Measurements from ENCODE around the gene PHC2. TPM values are rescaled to one million over a fixed set of nuclear protein-coding genes. Genes with fewer than 3 reads are reported as not detected.

PHC2 gene
- total RNA-seq, 1 donor from 2014 or later = 99.5 TPM

DNA sequence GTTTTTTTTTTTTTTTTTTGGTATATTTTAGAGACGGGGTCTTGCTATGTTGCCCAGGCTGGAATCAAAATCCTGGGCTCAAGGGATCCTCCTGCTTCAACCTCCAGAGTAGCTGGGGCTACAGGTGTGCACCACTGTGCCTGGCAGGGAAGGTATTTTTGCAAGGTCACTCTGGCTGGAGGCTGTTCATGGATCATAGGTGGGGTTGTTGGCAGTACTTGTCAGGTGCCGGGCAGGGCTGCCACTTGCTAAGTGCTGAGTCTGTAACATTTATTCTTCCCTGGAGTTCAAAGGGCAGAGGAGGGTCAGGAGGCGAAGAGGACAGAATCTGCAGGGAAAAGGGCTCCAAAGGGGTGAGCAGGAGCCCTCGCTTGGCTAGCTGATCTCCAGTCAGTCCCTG lies 134.1 kb downstream of the PHC2 start:
- no peaks in the 10 kb centered on the region for H3K9me3 Mint-ChIP-seq
- TF ChIP-seq, protein P1, sequence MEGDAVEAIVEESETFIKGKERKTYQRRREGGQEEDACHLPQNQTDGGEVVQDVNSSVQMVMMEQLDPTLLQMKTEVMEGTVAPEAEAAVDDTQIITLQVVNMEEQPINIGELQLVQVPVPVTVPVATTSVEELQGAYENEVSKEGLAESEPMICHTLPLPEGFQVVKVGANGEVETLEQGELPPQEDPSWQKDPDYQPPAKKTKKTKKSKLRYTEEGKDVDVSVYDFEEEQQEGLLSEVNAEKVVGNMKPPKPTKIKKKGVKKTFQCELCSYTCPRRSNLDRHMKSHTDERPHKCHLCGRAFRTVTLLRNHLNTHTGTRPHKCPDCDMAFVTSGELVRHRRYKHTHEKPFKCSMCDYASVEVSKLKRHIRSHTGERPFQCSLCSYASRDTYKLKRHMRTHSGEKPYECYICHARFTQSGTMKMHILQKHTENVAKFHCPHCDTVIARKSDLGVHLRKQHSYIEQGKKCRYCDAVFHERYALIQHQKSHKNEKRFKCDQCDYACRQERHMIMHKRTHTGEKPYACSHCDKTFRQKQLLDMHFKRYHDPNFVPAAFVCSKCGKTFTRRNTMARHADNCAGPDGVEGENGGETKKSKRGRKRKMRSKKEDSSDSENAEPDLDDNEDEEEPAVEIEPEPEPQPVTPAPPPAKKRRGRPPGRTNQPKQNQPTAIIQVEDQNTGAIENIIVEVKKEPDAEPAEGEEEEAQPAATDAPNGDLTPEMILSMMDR (IDR thresholded peaks at IDR 0.05; ENCODE audit: unreplicated experiment) = no peak
- peak overlapping the region; percentile 22 for H3K27ac Mint-ChIP-seq
- no peak for DNase-seq (ENCODE audit: low spot score in 2 of 2, unreplicated experiment in 2 of 2)
- peaks cover 9% of the 10 kb centered on the region for H3K4me1 Mint-ChIP-seq
- H3K4me3 Mint-ChIP-seq = no peak overlapping the region
- H3K27me3 Mint-ChIP-seq (ENCODE audit: low read depth) = no peaks in the 10 kb centered on the region
- peaks cover 49% of the 10 kb centered on the region for H3K36me3 Mint-ChIP-seq

DNA sequence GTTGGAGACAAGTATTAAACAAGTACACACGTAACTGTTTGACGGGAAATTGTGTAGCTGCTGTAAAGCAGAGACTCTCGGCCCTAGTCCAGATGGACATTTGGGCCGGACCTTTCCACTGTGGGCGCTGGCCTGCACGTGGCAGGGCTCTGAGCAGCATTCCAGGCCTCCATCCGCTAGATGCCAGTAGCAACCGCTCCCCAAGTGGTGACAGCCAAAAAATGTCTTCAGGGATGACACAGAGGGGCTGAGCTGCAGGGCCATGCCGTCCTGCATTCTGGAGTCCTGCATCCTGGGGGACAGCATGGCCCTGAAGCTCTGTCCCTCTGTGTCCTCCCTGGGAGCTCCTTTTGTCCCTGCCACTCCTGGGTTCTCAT lies 134.8 kb downstream of the PHC2 start:
- Mint-ChIP-seq H3K4me3 (no peak overlapping the region), H3K27me3 (ENCODE audit: low read depth) (no peaks in the 10 kb centered on the region), H3K9me3 (no peaks in the 10 kb centered on the region), H3K27ac (no peak overlapping the region), H3K36me3 (peaks cover 47% of the 10 kb centered on the region), H3K4me1 (peaks cover 9% of the 10 kb centered on the region)
- no peak for DNase-seq (ENCODE audit: low spot score in 2 of 2, unreplicated experiment in 2 of 2)
- TF ChIP-seq, protein P1 (IDR thresholded peaks at IDR 0.05; ENCODE audit: unreplicated experiment) = no peak

DNA sequence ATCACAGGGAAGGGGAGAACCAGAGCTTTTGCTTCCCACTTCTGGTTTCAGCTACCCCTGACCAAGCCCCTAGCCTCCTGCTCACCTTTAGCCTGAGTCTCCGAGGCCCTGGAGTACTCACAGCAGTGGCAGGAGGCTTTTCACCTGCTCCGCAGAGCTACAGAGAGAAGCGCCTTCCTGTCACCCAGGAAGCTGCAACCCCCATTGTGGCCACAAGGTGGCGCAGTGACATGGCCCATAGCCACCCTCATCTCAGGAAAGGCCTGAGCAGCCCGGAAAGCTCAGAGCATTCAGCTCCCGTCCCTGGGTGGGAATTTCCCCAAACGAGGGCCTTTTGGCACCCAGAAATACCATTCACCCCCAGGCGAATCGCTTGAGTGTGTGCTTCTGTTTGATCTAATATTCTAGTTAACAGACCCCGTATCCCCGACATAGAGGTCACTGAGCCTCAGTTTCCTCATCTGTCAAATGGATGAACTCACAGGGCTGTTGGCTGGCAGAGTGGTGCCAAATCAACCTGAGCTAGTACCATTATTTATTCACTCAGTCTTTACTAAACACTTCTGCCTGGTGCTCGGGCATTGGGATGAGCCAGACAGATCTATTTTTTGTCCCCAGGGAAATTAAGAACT lies 135.3 kb downstream of the PHC2 start:
- DNase-seq (ENCODE audit: low spot score in 2 of 2, unreplicated experiment in 2 of 2) = peak; percentile 74 to 95
- H3K9me3 Mint-ChIP-seq = no peaks in the 10 kb centered on the region
- peak overlapping the region; percentile 25 for H3K27ac Mint-ChIP-seq
- no peak overlapping the region for H3K4me3 Mint-ChIP-seq
- H3K4me1 Mint-ChIP-seq = peaks cover 5% of the 10 kb centered on the region
- TF ChIP-seq, protein P1 (IDR thresholded peaks at IDR 0.05; ENCODE audit: unreplicated experiment) = peak; percentile 99
- H3K36me3 Mint-ChIP-seq = peaks cover 45% of the 10 kb centered on the region
- H3K27me3 Mint-ChIP-seq (ENCODE audit: low read depth) = no peaks in the 10 kb centered on the region

DNA sequence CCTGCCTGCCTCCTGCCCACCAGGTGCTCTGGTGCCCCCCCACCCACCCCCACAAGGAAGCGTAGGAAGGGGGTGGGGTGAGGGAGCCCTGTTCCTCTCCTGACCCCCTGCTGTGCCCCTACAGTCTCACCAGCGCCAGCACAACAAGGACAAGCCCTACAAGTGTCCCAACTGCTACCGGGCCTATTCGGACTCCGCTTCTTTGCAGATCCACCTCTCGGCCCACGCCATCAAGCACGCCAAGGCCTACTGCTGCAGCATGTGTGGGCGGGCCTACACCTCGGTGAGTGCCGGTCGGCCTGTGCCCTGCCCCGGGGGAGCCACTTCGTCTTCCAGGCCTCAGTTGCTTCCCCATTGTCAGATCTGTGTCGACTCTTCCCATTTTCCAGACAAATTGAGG lies 135.9 kb downstream of the PHC2 start:
- Mint-ChIP-seq H3K27ac (peak overlapping the region; percentile 25), H3K4me1 (no peaks in the 10 kb centered on the region), H3K27me3 (ENCODE audit: low read depth) (no peaks in the 10 kb centered on the region), H3K36me3 (peaks cover 42% of the 10 kb centered on the region), H3K9me3 (no peaks in the 10 kb centered on the region), H3K4me3 (no peak overlapping the region)
- TF ChIP-seq, protein P1 (IDR thresholded peaks at IDR 0.05; ENCODE audit: unreplicated experiment) = no peak
- no peak for DNase-seq (ENCODE audit: low spot score in 2 of 2, unreplicated experiment in 2 of 2)

DNA sequence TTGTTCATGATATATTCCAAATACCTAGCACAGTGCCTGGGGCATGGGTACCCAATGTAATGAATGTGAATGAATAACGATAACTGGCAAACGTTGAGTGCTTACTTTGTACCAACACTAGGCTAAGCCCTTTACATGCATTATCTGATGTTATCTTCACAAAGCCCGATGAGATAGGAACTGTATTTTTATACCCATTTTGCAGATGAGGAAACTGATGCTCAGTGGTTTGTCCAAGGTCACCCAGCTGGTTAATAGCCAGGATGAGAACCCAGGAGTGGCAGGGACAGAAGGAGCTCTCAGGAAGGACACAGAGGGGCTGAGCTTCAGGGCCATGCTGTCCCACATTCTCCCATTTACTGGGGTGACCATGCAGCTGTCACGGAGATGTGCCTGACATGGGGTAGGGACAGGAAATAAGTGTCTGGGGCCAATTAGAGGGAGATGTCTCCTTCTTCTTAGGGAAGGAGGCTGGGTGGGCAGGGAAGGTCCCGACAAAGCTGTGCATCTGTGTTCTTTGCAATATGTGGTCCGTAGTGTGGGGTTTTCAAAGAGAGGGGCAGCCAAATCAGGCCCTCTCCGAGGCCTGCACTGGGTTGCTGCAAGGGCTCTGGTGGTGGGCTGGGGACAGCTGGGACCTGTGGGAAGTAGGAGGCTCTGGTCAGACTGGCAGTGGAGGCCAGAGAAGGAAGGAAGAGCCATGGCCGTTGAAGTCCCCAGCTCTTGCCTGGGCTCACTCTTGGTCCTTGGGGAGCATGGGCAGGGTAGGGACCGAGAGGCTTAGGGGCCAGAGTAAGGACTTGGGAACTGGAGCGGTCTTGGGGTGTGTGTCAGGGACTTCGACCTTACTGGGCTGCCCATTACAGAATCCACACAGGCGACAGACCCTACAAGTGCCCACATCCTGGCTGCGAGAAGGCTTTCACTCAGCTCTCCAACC lies 136.6 kb downstream of the PHC2 start:
- H3K27me3 Mint-ChIP-seq (ENCODE audit: low read depth) = no peaks in the 10 kb centered on the region
- no peak for DNase-seq (ENCODE audit: low spot score in 2 of 2, unreplicated experiment in 2 of 2)
- peak overlapping the region; percentile 8 for H3K27ac Mint-ChIP-seq
- peaks cover 47% of the 10 kb centered on the region for H3K36me3 Mint-ChIP-seq
- H3K4me1 Mint-ChIP-seq = no peaks in the 10 kb centered on the region
- TF ChIP-seq, protein P1 (IDR thresholded peaks at IDR 0.05; ENCODE audit: unreplicated experiment) = no peak
- H3K4me3 Mint-ChIP-seq = no peak overlapping the region
- no peaks in the 10 kb centered on the region for H3K9me3 Mint-ChIP-seq

Data from mesothelial cell of epicardium (in vitro differentiated cells).